ENCODE results near the gene LECT2. TPM values are rescaled to one million over a fixed set of nuclear protein-coding genes. Genes with fewer than 3 reads are reported as not detected.

Gene LECT2
- total and polyA plus RNA-seq, 2 donors from 2014 or later = not detected

DNA sequence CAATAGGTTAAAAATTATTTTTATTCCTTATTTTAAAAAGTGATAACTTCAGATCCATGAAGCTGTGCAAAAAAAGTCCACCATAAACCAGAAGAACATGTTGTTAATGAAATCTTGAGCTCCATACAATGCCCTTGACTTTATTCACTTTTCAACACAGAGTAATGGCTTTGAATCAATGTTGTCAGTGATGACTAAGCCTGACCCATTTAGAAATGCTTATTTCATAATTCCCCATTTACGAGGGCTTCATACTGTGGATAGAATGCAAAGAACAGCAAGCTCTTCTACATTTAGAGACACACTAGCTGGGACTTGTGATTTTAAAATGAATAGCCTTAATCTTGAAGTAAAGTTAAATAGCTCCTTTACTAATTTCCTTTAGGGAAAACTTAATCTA, 33.4 kb downstream of the LECT2 start:
- intact Hi-C loops (cut with DNase I) = no loop called here
- FAIRE-seq (no peak), DNase-seq (no peak)
- H3K4me3 ChIP-seq (ENCODE audit: low read length in 3 of 3) = no peak overlapping the region
- no peaks in the 10 kb centered on the region for H3K9me3 ChIP-seq (ENCODE audit: control insufficient read depth in 2 of 3, insufficient read depth in 1 of 3, low read length in 3 of 3)
- peaks cover 2% of the 10 kb centered on the region for H3K27me3 ChIP-seq (ENCODE audit: control insufficient read depth, insufficient read depth, low read length)
- TF ChIP-seq, protein P1, sequence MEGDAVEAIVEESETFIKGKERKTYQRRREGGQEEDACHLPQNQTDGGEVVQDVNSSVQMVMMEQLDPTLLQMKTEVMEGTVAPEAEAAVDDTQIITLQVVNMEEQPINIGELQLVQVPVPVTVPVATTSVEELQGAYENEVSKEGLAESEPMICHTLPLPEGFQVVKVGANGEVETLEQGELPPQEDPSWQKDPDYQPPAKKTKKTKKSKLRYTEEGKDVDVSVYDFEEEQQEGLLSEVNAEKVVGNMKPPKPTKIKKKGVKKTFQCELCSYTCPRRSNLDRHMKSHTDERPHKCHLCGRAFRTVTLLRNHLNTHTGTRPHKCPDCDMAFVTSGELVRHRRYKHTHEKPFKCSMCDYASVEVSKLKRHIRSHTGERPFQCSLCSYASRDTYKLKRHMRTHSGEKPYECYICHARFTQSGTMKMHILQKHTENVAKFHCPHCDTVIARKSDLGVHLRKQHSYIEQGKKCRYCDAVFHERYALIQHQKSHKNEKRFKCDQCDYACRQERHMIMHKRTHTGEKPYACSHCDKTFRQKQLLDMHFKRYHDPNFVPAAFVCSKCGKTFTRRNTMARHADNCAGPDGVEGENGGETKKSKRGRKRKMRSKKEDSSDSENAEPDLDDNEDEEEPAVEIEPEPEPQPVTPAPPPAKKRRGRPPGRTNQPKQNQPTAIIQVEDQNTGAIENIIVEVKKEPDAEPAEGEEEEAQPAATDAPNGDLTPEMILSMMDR (IDR thresholded peaks at IDR 0.05; ENCODE audit: borderline replicate concordance, extremely low read depth, insufficient read depth) = no peak
- H3K27ac ChIP-seq (ENCODE audit: low read depth in 2 of 2, low read length in 2 of 2) = no peak overlapping the region
- no peak overlapping the region for H3K9ac ChIP-seq (ENCODE audit: low read length in 3 of 3)
- H3K4me1 ChIP-seq (ENCODE audit: control insufficient read depth in 2 of 3, insufficient read depth in 2 of 3, low read depth in 1 of 3, low read length in 3 of 3) = no peaks in the 10 kb centered on the region
- no peaks in the 10 kb centered on the region for H3K36me3 ChIP-seq (ENCODE audit: control insufficient read depth in 2 of 3, insufficient read depth in 3 of 3, low read length in 3 of 3)

DNA sequence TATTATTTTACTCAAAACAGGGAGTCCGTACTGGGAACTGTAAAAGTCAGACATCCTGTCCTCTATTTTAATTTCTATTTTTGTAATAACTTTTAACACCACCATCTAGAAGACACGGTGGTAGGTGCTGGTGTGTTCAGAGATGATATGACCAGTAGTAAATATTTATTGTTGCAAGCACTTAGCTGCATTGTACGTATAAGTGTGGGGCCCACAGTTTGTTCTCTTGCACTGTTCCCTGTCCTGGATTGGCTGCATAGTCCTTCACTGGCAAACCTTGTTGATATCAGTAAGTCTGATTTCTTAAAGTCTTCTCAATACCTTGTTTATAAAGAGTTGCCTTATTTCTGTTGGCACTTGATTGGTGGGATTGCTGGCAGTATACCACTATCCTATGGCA, 34.6 kb downstream of the LECT2 start:
- no peaks in the 10 kb centered on the region for H3K36me3 ChIP-seq (ENCODE audit: control insufficient read depth in 2 of 3, insufficient read depth in 3 of 3, low read length in 3 of 3)
- intact Hi-C loops (cut with DNase I) = no loop called here
- no peaks in the 10 kb centered on the region for H3K9me3 ChIP-seq (ENCODE audit: control insufficient read depth in 2 of 3, insufficient read depth in 1 of 3, low read length in 3 of 3)
- no peak for FAIRE-seq
- TF ChIP-seq, protein P1 (IDR thresholded peaks at IDR 0.05; ENCODE audit: borderline replicate concordance, extremely low read depth, insufficient read depth) = no peak
- H3K27ac ChIP-seq (ENCODE audit: low read depth in 2 of 2, low read length in 2 of 2) = no peak overlapping the region
- H3K27me3 ChIP-seq (ENCODE audit: control insufficient read depth, insufficient read depth, low read length) = no peaks in the 10 kb centered on the region
- H3K9ac ChIP-seq (ENCODE audit: low read length in 3 of 3) = no peak overlapping the region
- no peak for DNase-seq
- H3K4me1 ChIP-seq (ENCODE audit: control insufficient read depth in 2 of 3, insufficient read depth in 2 of 3, low read depth in 1 of 3, low read length in 3 of 3) = no peaks in the 10 kb centered on the region
- no peak overlapping the region for H3K4me3 ChIP-seq (ENCODE audit: low read length in 3 of 3)

- DNase-seq (peak in 1 of 5 donors; percentile 11), FAIRE-seq (no peak)
- H3K9ac ChIP-seq (ENCODE audit: low read length in 3 of 3) = no peak overlapping the region
- no peak overlapping the region for H3K27ac ChIP-seq (ENCODE audit: low read depth in 2 of 2, low read length in 2 of 2)
- no peaks in the 10 kb centered on the region for H3K9me3 ChIP-seq (ENCODE audit: control insufficient read depth in 2 of 3, insufficient read depth in 1 of 3, low read length in 3 of 3)
- H3K4me3 ChIP-seq (ENCODE audit: low read length in 3 of 3) = no peak overlapping the region
- no peaks in the 10 kb centered on the region for H3K4me1 ChIP-seq (ENCODE audit: control insufficient read depth in 2 of 3, insufficient read depth in 2 of 3, low read depth in 1 of 3, low read length in 3 of 3)
- no peaks in the 10 kb centered on the region for H3K36me3 ChIP-seq (ENCODE audit: control insufficient read depth in 2 of 3, insufficient read depth in 3 of 3, low read length in 3 of 3)
- TF ChIP-seq, protein P1 (IDR thresholded peaks at IDR 0.05; ENCODE audit: borderline replicate concordance, extremely low read depth, insufficient read depth) = no peak
- intact Hi-C loops (cut with DNase I) = no loop called here
- H3K27me3 ChIP-seq (ENCODE audit: control insufficient read depth, insufficient read depth, low read length) = no peaks in the 10 kb centered on the region
These were observed 38.0 kb downstream of the LECT2 start for GRCh38 chr5:135916638-135917263.

All from kidney (tissue), 14 donors.